Common myeloid progenitor, CD34-positive (primary cell): ENCODE results near the gene PADI3.

Source experiments
- CTCF ChIA-PET: fragments of 350-600 bp; sonication (Branson Sonifier 250); formaldehyde crosslinking; loops from one replicate; lab custom pipeline; 2021; ENCODE audit warnings: antibody characterized with exemption; lab: Charles Lee
- POLR2A ChIA-PET: fragments of 350-600 bp; sonication (Branson Sonifier 250); formaldehyde crosslinking; loops from one replicate; lab custom pipeline; 2021; ENCODE audit warnings: antibody characterized with exemption; lab: Charles Lee
- DNase-seq, 3 donors: peaks; one replicate each; pipeline versions ENCODE4 v3.0.0 to v3.0.0-alpha.2; 2013
- H3K27ac ChIP-seq, 2 experiments: 1 replicate in 1 of 2; 2 replicates in 1 of 2; pipeline ENCODE4 v1.7.0; 2013; ENCODE audit warnings: inconsistent platforms in 2 of 2, low read length in 2 of 2, mild to moderate bottlenecking in 2 of 2, low read depth in 1 of 2, moderate library complexity in 1 of 2; ENCODE audit not compliant: severe bottlenecking in 2 of 2, insufficient read depth in 1 of 2, poor library complexity in 1 of 2
- H3K27me3 ChIP-seq, 5 experiments: replicated peaks in 2 of 5; 1 replicate in 3 of 5; 2 replicates in 2 of 5; pipeline versions ENCODE4 v1.6.1 to v1.7.0; 2013; ENCODE audit warnings: low read length in 4 of 5, mild to moderate bottlenecking in 2 of 5, moderate library complexity in 2 of 5, inconsistent platforms in 1 of 5; ENCODE audit not compliant: insufficient read depth in 5 of 5, control insufficient read depth in 4 of 5
- H3K36me3 ChIP-seq, 4 experiments: 1 replicate in 2 of 4; 2 replicates in 2 of 4; pipeline versions ENCODE4 v1.6.1 to v1.7.0; 2013; ENCODE audit warnings: low read length in 3 of 4, control low read depth in 1 of 4, mild to moderate bottlenecking in 1 of 4; ENCODE audit not compliant: control insufficient read depth in 4 of 4, insufficient read depth in 4 of 4
- H3K4me1 ChIP-seq, 4 experiments: 1 replicate in 3 of 4; 2 replicates in 1 of 4; pipeline versions ENCODE4 v1.6.1 to v1.7.1; 2013; ENCODE audit warnings: low read length in 3 of 4, mild to moderate bottlenecking in 3 of 4, control low read depth in 1 of 4, inconsistent platforms in 1 of 4, moderate library complexity in 1 of 4; ENCODE audit not compliant: control insufficient read depth in 4 of 4, insufficient read depth in 4 of 4; ENCODE audit errors: control extremely low read depth in 1 of 4
- H3K4me3 ChIP-seq, 7 experiments: 1 replicate in 4 of 7; 2 replicates in 3 of 7; pipeline versions ENCODE4 v1.5.1 to v1.7.0; 2013; ENCODE audit warnings: mild to moderate bottlenecking in 7 of 7, low read length in 6 of 7, moderate library complexity in 6 of 7, inconsistent platforms in 2 of 7, low read depth in 2 of 7, control low read depth in 1 of 7; ENCODE audit not compliant: insufficient read depth in 4 of 7, control insufficient read depth in 1 of 7; ENCODE audit errors: extremely low read depth in 1 of 7
- H3K9me3 ChIP-seq, 5 experiments: 1 replicate in 4 of 5; 2 replicates in 1 of 5; pipeline versions ENCODE4 v1.6.1 to v1.7.1; 2013; ENCODE audit warnings: low read length in 4 of 5, mild to moderate bottlenecking in 2 of 5, inconsistent platforms in 1 of 5, low read depth in 1 of 5, moderate library complexity in 1 of 5; ENCODE audit not compliant: control insufficient read depth in 4 of 5, insufficient read depth in 2 of 5; ENCODE audit errors: control extremely low read depth in 1 of 5
- WGBS: methylation state at CpG from one replicate; pipeline ENCODE4 v1.1.5; 2013; ENCODE audit not compliant: insufficient coverage; 5-methylcytosine and 5-hydroxymethylcytosine counted together

PADI3 gene

GRCh38 chr1:17230671-17231310 is 18.1 kb upstream of the PADI3 start:
- ChIA-PET CTCF (interaction anchor here (11.7 kb wide), 1 partner anchor 106 kb away, joined by 156 read pairs; no protein-coding TSS in a partner anchor), POLR2A (no interaction called here)

GRCh38 chr1:17232759-17233661 is 15.9 kb upstream of the PADI3 start:
- H3K9me3 ChIP-seq: no peaks in the 10 kb centered on the region
- H3K4me1 ChIP-seq: peaks cover 0 to 12% (median 5%) of the 10 kb centered on the region in 4 experiments
- H3K27me3 ChIP-seq: no peaks in the 10 kb centered on the region
- DNase-seq: no peak
- no peak overlapping the region for H3K27ac ChIP-seq
- WGBS: 93% methylated on average over 17 of the region's 22 CpGs
- POLR2A ChIA-PET: no interaction called here
- CTCF ChIA-PET: interaction anchor here (0.6 to 11.7 kb wide), 5 partner anchors 13 to 108 kb away, joined by 3 to 156 read pairs (median 4); no protein-coding TSS in a partner anchor
- no peak overlapping the region for H3K4me3 ChIP-seq
- H3K36me3 ChIP-seq: no peaks in the 10 kb centered on the region

More at GRCh38 chr1:17230671-17231310, 18.1 kb upstream of the PADI3 start:
- H3K9me3 ChIP-seq: no peaks in the 10 kb centered on the region
- peaks cover 0 to 9% (median 3%) of the 10 kb centered on the region in 4 experiments for H3K4me1 ChIP-seq
- H3K4me3 ChIP-seq: no peak overlapping the region
- no peak overlapping the region for H3K27ac ChIP-seq
- no peaks in the 10 kb centered on the region for H3K36me3 ChIP-seq
- DNase-seq: no peak
- H3K27me3 ChIP-seq: no peaks in the 10 kb centered on the region
- 91% methylated on average over 7 of the region's 8 CpGs for WGBS

GRCh38 chr1:17233675-17234320 is 15.1 kb upstream of the PADI3 start:
- Histone ChIP-seq H3K27me3 (no peaks in the 10 kb centered on the region), H3K4me3 (no peak overlapping the region), H3K36me3 (no peaks in the 10 kb centered on the region), H3K4me1 (peaks cover 0 to 15% (median 6%) of the 10 kb centered on the region in 4 experiments), H3K27ac (no peak overlapping the region), H3K9me3 (no peaks in the 10 kb centered on the region)
- ChIA-PET POLR2A (interaction anchor here (1.2 kb wide), 1 partner anchor 103 kb away, joined by 3 read pairs; no protein-coding TSS in a partner anchor), CTCF (interaction anchor here (1.0 to 11.7 kb wide), 7 partner anchors 8 to 174 kb away, joined by 3 to 156 read pairs (median 5); no protein-coding TSS in a partner anchor)
- DNase-seq: peak in 2 of 3 donors; percentile 79 to 82
- whole genome bisulfite sequencing: 66% methylated on average over 6 of the region's 6 CpGs

GRCh38 chr1:17234405-17234804 is 14.5 kb upstream of the PADI3 start:
- Histone ChIP-seq H3K9me3 (no peaks in the 10 kb centered on the region), H3K4me1 (peaks cover 0 to 19% (median 9%) of the 10 kb centered on the region in 4 experiments), H3K27me3 (no peaks in the 10 kb centered on the region), H3K27ac (no peak overlapping the region), H3K36me3 (no peaks in the 10 kb centered on the region), H3K4me3 (no peak overlapping the region)
- DNase-seq: no peak
- no CpG with 5 or more reads among the region's 1 CpG for WGBS
- ChIA-PET CTCF (interaction anchor here (1.0 to 11.7 kb wide), 9 partner anchors 8 to 174 kb away, joined by 3 to 156 read pairs (median 5); no protein-coding TSS in a partner anchor), POLR2A (interaction anchor here (1.2 kb wide), 1 partner anchor 104 kb away, joined by 3 read pairs; no protein-coding TSS in a partner anchor)

- POLR2A ChIA-PET: interaction anchor here (0.6 kb wide), 1 partner anchor 16 kb away, joined by 3 read pairs; no protein-coding TSS in a partner anchor
- H3K4me1 ChIP-seq: peaks cover 0 to 19% (median 9%) of the 10 kb centered on the region in 4 experiments
- no peaks in the 10 kb centered on the region for H3K36me3 ChIP-seq
- CTCF ChIA-PET: interaction anchor here (0.9 to 11.7 kb wide), 13 partner anchors 9 to 175 kb away, joined by 3 to 156 read pairs (median 4); no protein-coding TSS in a partner anchor
- H3K4me3 ChIP-seq: no peak overlapping the region
- WGBS: 96% methylated on average over 9 of the region's 9 CpGs
- H3K27me3 ChIP-seq: no peaks in the 10 kb centered on the region
- no peak overlapping the region for H3K27ac ChIP-seq
- no peaks in the 10 kb centered on the region for H3K9me3 ChIP-seq
- DNase-seq: no peak
Measured at GRCh38 chr1:17235135-17235885, 13.6 kb upstream of the PADI3 start.
